NCI-H2196 treated with DMSO at 0.1 percent for 48 hours (cell line): ENCODE data around the gene PARVA.

Source experiments
- DNase-seq: peaks from one replicate; lab custom pipeline; 2025; ENCODE audit not compliant: unreplicated experiment; lab: John Stamatoyannopoulos, UW

The PARVA gene

GRCh38 chr11:12544986-12545775 is 167.8 kb downstream of the PARVA start:
- no peak for DNase-seq

- no peak for DNase-seq
Observed at GRCh38 chr11:12546122-12546521, 168.8 kb downstream of the PARVA start.

GRCh38 chr11:12546660-12547059 is 169.3 kb downstream of the PARVA start:
- no peak for DNase-seq

- DNase-seq: no peak
Observed at GRCh38 chr11:12547953-12548650, 170.7 kb downstream of the PARVA start.

- DNase-seq: no peak
Observed at GRCh38 chr11:12552692-12553091, 175.3 kb downstream of the PARVA start.

GRCh38 chr11:12554122-12554521 is 176.8 kb downstream of the PARVA start:
- DNase-seq: no peak

GRCh38 chr11:12556155-12556554 is 178.8 kb downstream of the PARVA start:
- DNase-seq: no peak

- DNase-seq: no peak
Observed at GRCh38 chr11:12556788-12557384, 179.5 kb downstream of the PARVA start.

- no peak for DNase-seq
Observed at GRCh38 chr11:12559011-12559410, 181.6 kb downstream of the PARVA start.

GRCh38 chr11:12560362-12560761 is 183.0 kb downstream of the PARVA start:
- no peak for DNase-seq

- no peak for DNase-seq
Observed at GRCh38 chr11:12560861-12561260, 183.5 kb downstream of the PARVA start.

GRCh38 chr11:12564012-12564411 is 186.6 kb downstream of the PARVA start:
- no peak for DNase-seq

- DNase-seq: no peak
Observed at GRCh38 chr11:12565406-12565805, 188.0 kb downstream of the PARVA start.

- DNase-seq: no peak
Observed at GRCh38 chr11:12567746-12568460, 190.5 kb downstream of the PARVA start.

- DNase-seq: no peak
Observed at GRCh38 chr11:12569499-12570425, 192.4 kb downstream of the PARVA start.

GRCh38 chr11:12573707-12574485 is 196.5 kb downstream of the PARVA start:
- no peak for DNase-seq

GRCh38 chr11:12577725-12578644 is 200.6 kb downstream of the PARVA start:
- DNase-seq: no peak

- no peak for DNase-seq
Observed at GRCh38 chr11:12581416-12581815, 204.0 kb downstream of the PARVA start.

- peak; percentile 28 for DNase-seq
Observed at GRCh38 chr11:12581923-12582322, 204.6 kb downstream of the PARVA start.
